Measurements from ENCODE around the gene MID1IP1.

Gene MID1IP1, protein sequence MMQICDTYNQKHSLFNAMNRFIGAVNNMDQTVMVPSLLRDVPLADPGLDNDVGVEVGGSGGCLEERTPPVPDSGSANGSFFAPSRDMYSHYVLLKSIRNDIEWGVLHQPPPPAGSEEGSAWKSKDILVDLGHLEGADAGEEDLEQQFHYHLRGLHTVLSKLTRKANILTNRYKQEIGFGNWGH

DNA sequence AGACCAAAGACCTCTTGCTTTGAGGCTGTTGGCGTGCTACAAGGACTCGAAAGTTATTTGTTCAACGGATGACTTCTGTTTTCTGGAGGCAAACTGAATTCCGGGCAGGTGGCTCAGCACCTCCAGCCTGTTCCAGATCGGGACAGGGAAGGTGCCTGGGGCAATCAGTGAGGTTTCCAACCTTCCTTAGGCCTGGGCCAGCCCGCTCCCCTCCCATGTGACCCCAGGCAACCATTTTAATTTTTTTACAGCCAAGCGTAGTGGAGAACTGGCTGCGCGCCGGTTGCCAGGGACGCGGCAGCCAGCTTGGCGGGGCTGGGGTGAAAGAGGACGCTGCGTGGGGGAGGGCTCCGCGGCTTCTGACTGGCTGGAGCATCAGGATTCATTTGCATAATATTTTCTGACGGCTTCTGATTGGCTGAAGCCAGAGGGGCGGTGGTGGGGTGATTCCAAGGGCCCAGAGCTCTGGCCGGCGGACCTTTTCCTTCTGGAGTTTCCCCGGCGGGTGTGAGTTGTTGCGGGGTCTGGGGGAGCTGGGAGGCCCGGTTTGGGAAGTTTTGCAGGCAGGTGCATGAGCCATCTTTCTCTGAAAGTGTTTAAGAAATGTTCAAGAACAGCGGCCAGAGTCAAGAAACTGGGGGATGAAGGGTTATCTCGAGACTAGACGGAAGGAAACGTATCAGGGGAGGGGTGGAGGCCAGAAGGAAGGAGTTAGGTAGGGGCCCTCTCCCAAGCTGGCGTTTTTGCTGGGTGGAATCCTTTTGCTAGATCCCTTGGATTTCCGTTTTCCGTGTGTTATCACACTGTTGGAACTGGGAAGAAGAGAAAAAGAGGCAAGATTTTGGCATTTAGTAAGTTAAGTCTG, at the start of gene MID1IP1:
TSS of gene MID1IP1 (plus strand) at position 479 of the 865 bp plus-strand sequence. CDS start 3,488 bp downstream, outside the sequence.
- DNase-seq = peak; percentile 80 to 86

DNA sequence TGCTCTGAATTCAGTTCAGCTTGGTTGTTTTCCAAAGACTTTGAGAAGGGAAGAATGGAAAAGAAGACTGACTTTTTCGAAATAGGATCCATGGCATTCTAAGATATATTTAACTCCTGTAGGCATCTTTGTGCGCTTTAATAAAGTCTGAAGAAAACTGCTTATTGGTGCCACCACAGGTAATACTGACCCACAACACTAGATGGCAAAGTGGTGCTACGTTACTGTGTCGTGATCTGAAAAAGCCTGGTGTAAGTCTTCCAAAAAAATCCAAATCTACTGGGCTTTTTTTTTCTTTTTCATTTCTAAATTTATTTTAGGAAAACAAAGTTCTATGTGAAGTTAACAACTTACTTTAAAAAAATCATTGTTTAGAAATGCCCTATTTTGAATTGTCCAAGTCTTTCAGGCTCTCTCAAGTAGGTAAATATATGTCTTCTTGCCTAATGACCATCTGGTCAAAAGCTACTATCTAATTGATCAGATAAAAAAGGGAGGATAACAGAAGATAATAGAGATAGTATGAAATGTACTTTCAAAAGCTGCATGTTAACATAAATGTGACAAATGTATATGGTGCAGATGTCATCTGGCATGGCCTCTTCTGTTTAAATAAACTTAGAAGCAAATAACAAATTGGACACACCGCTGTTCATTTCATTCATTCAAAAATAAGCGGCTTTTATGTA, 47.0 kb upstream of the MID1IP1 start:
- DNase-seq = peak; percentile 16 to 40

DNA sequence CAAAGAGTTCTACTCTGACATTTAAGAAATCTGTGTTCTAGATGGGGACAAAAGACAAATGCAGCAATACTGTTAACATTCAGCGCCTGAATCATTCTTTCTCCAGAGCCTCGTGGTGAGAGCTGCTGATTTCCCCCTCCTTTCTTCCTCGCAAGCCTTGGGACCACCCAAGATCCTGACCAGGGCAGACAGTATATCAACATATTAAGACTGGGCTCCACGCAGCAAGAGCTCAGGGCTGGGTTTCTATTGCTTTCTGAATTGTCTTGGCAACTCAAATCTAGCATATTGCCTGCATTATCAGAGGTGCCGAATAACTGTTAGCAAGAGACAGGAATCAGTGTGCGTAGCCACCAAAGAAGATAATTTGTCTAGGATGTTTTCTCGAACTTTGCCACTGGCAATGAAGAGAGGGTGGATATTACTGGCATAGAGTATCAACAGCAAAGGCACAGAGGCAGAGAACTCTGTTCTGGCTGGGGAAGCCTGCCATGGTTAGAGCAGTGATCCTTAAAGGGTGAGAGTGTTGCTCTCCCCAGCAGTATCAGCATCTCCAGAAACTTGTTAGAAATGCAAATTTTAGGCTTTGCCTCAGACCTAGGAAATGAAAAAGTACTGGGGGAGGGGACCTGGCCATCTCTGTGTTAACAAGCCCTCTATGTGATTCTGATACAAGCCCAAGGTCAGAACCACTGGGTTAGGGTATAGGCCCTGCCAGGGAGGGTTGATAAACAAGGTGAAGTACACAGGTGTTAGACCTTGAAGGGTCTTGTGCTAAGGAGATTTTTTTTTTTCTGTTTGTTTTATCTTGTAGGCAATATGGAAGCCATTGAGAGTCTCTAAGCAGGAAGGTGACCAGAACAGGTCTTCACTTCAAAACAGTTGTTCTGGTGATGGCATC, 46.2 kb upstream of the MID1IP1 start:
- DNase-seq = no peak

- DNase-seq = no peak
Observed at GRCh38 chrX:38760883-38761282, 40.4 kb upstream of the MID1IP1 start.

DNA sequence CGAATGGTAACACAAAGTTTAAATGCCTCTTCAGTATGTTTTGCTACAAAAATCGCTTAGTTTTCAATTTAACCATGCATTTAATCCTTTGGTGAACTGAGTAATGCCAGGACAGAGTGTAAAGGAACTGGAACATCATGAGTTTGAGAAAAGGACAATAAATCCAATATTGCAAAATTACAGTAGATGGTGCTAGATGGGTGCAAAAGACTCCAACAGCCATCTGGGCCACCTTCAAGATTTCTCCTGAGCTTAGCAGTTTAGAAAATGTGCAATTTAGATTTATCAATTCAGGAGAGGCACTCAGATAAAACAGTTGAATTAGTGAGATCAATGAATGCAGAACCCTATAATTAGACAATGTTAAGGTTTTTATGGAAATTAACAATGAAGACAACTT, 33.2 kb upstream of the MID1IP1 start:
- peak in 1 of 2 donors; percentile 38 for DNase-seq

DNA sequence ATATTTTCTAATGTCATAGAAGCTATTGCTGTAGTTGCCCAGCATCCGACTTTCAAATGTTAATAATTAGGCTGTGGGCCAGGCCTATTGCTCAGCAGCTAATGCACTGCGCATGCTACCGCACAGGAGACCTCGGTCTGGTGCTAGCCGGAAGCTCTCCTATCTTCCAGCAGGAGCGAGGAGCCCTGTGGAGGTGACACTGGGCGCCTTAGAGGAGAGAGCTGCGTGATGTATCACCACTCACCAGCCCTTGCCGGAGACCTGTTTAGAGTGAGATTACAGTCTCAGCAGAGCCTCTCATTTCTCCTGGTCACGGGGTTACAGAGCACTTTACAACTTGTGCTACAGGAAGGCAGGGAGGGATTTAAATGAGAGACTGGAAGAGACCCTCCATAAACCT, 31.1 kb upstream of the MID1IP1 start:
- no peak for DNase-seq

DNA sequence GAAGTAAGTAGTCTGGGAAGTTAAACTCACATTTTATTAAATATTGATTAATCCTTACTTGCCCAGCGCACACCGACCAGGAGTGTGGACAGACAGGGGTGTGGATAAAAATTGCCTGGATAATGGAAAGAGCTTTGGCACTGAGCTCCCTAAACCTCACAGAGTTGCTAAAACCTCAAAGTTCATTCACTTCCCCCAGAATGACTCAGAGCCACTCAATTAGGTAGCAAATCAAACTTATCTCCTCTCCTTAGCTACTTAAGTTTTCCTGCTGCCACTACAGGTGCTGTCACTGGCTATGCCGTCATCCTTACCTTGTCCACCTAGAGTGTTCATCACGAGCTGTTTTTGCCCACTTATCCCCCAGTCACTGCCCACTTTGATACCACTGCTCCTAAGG, 27.0 kb upstream of the MID1IP1 start:
- no peak for DNase-seq

DNA sequence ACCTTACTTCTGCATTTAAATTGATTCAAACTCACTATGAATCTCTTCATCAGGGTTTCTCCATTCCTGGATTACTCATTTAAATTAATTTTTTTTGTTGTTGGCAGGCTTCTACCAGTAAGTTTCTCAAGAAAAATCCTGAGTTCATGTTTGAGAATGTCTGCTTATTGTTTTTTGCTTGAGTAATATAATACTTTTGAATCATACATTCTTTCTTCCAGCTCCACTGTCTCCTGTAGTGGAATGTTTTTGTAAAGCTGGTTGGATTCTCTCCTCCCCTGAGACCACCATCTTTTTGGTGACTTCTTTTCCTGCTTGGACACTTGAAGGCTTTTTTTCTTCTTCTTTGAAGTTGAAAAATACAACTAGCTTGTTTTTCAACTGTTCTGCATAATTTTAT, 4.3 kb upstream of the MID1IP1 start:
- no peak for DNase-seq

GRCh38 chrX:38798956-38799355, 2.3 kb upstream of the MID1IP1 start:
- no peak for DNase-seq

DNA sequence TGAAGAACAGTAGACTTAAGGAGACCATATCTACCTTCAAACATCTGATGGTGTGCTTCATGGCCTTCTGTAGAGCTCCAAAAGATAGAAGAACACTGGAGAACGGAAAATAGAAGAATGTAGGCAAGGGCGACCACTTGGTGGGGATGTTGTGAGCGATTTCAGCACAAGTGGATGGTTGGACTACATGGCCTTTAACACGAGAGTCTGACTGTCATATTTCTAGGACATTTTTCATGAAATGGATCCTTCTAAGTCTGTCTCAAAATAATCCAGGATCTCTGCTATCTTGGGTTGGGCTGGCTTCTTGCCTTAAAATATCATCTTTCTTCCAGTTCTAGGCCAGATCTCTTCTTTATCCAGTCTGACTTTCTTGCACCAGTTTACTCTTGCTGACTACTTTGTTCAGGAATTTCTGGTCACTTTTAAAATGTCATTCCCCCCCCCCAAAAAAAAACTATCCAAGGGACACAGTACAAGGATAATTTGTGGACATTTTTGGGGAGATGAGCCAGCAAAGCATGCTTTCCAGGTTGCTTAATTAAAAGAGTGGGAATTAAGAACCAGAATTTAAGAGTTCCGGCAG, 1.2 kb upstream of the MID1IP1 start:
- DNase-seq = peak in 1 of 2 donors; percentile 31

GRCh38 chrX:38803243-38803587, 2.0 kb downstream of the MID1IP1 start:
- DNase-seq = no peak

- peak; percentile 75 to 76 for DNase-seq
Observed at GRCh38 chrX:38803588-38804431, 2.6 kb downstream of the MID1IP1 start.

GRCh38 chrX:38804432-38804681, 3.1 kb downstream of the MID1IP1 start:
- no peak for DNase-seq

GRCh38 chrX:38804682-38805431, 3.6 kb downstream of the MID1IP1 start:
- DNase-seq = peak in 1 of 2 donors; percentile 13

- peak; percentile 71 to 80 for DNase-seq
Observed at GRCh38 chrX:38805432-38806389, 4.5 kb downstream of the MID1IP1 start.

DNA sequence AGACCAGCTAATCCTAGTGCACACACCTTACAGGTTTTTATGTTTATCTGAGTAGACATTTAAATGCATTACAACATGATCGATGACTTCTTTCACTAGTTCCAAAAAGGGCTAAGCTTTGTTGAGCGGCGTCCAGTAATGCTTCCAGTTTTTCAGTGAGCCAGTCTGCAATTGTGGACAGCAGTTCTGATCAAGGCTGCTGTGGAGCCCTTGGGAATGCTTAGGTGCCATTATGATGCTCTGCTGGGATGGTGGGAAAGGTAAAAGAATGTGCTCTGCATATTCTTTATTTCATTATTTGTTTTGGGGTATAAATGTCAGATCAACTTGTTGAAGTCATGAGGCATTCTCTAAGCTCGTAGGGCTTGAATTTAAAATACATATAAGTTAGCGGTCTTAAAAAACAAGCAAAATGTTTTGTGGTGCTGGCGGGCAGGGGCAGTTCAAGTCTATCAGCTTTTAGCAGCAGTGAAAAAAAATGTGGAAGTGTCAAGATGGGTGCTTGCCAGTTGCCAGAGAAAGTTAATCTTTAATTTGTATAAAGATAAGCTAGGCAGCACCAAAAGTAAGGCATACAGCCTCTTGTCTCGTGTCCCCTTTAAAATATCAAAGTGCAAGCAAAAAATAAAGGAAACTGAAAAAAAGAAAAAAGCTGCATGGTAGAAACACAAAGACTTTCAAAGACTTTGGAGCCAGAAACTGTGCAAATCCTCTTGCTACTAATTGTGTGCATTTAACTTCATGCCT, 5.8 kb downstream of the MID1IP1 start:
- no peak for DNase-seq

DNA sequence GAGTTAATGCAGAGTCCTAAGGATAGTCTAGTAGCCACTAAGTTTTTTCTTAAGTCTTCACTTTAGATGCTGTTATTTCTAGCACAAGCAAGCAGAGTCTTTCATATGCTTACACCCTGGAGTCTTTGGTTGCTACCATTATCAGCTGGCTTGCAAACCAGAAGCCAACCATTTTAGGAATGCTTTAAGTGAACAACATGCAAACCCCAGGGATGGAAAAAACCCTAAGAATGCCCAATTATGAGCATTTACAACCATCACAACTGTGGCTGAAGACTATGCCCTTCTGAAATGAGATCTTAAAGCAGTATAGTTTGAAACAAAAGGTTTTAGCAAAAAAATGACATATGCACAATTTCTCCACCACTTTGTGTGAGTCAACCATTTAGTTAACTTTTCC, 6.6 kb downstream of the MID1IP1 start:
- DNase-seq = no peak

DNA sequence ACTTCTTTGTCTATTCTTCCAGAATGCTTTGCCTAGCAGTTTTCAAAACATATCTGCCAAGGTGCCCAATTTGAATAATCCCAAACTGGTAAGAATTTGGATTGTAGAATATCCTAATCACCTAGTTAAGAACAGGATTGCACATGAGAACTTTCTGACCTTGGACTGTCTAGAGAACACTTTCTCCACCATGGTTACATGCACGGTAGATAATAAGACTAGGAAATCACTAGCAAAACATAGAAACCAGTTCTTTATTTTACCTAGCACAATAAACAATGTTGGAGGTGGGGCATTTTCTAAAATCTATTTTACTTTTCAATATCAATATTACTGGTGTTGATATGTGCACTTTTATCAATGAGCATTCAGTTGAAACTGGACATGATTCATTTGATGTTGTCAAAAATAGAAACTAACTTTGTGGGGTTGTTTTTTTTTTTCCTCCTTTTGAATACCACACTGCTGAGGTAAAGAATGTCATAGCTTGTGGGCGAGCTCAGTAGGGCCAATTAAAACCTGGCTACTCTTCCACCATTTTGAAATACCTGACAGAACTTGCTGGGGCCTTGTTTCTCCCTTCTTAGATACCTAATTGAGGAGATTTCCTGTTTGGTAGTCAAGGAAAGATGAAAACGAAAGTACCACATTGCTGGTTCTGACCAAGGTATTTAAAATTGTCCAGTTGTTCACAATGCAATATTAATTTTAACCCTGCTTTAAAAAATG, 10.4 kb downstream of the MID1IP1 start:
- peak in 1 of 2 donors; percentile 59 for DNase-seq

All from CD4-positive, alpha-beta T cell treated with Interleukin-4 for 1 hour (primary cell).